Stimulated activated CD4-positive, alpha-beta T cell treated with anti-CD3 and anti-CD28 coated beads, Interleukin-2, amount 100 ng/mL, for 24 hours (primary cell): ENCODE measurements around the gene ZFX.
"Not testable (repeated sequence)": the region's sequence is repeated elsewhere in the genome, so short reads cannot be mapped to it uniquely, and the experiment has no call there.

Source experiments
- DNase-seq, 2 donors: peaks; one replicate each; pipeline ENCODE4 v3.0.0-alpha.2; 2020

Gene ZFX

GRCh38 chrX:24153178-24153795 is 3.8 kb downstream of the ZFX start:
- no peak for DNase-seq

- DNase-seq: no peak
Measured at GRCh38 chrX:24153796-24154189, 4.3 kb downstream of the ZFX start.

GRCh38 chrX:24154490-24155034 is 5.0 kb downstream of the ZFX start:
- no peak for DNase-seq

DNA sequence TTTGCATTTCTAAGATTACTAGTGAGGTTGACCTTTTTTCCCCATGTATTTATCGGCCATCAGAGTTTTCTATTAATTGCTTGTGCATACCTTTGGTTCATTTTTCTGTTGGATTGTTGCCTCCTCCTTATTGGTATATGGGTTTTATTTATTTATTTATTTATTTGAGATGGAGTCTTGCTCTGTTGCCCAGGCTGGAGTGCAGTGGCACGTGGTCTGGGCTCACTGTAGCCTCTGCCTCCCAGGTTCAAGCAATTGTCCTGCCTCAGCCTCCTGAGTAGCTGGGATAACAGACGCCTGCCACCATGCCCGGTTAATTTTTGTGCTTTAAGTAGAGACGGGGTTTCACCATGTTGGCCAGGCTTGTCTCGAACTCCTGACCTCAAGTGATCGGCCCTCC is 6.2 kb downstream of the ZFX start:
- not testable (repeated sequence) for DNase-seq

- DNase-seq: no peak
Measured at GRCh38 chrX:24156177-24156576, 6.6 kb downstream of the ZFX start.

DNA sequence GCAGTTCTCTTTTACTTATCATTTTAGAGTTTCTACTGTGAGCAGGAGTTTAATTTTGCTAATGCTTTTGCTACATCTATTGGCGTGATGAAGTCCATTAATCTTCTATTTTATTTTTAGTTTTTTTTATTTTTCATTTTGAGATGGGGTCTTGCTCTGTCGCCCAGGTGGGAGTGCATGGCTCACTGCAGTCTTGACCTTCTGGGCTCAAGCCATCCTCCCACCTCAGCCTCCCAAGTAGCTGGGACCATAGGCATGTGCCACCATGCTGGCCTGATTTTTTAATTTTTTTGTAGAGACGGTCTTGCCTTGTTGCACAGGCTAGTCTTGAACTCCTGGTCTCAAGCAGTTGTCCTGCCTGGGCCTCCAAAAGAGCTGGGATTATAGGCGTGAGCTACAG is 9.4 kb downstream of the ZFX start:
- DNase-seq: no peak

DNA sequence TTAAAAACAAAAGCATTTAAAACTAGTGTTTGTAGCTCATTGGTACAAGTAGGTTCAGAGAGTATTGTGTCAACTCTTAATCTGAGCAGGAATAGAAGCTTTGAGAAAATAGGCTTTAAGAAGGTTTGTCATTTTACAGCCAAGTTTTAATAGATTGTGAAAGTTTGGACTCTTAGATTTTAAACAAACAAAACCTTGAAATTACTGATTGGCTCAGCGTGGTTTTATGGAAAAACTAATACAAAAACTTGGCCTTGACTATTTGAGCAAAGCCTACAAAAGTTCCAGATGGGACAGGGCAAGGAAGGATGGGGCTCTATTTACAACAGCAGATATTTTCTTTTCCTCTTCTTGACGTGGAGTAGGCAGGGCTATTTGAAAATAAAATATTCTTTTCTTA is 16.5 kb downstream of the ZFX start:
- DNase-seq: no peak

GRCh38 chrX:24167719-24168472 is 18.4 kb downstream of the ZFX start:
- DNase-seq: no peak

- DNase-seq: no peak
Measured at GRCh38 chrX:24168807-24169206, 19.3 kb downstream of the ZFX start.

GRCh38 chrX:24169211-24169610 is 19.7 kb downstream of the ZFX start:
- no peak for DNase-seq

DNA sequence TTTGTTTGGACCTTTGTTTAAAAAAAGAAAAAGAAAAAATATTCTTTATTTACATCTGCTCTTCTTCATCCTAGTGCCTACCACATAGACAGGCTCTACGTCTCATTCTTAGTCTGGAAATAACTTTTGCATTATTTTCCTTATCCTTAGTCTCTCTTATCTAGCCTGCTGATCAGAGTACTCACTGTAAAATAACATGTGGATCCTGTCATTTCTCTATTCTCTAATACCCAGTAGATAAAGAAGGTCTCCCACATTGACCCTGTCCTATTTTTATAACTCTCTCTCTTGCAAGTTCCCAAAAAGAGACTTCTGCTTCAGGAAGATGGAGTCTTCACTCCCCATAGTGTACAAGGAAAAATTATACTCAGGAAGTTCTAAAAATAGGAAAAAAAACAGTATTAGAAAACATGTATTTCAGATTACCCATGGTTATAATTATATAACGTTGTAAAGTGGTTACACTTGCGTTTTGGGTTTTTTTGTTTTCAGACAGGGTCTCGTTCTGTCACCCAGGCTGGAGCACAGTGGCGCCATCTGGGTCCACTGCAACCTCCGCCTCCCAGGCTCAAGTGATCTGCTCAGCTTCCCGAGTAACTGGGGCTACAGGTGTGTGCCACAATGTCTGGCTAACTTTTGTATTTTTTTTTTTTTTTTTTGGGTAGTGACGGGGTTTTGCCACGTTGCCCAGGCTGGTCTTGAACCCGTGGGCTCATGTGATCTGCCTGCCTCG is 23.8 kb downstream of the ZFX start:
- no peak for DNase-seq

- DNase-seq: no peak
Measured at GRCh38 chrX:24175276-24175675, 25.7 kb downstream of the ZFX start.

- DNase-seq: no peak
Measured at GRCh38 chrX:24178441-24178840, 28.9 kb downstream of the ZFX start.

DNA sequence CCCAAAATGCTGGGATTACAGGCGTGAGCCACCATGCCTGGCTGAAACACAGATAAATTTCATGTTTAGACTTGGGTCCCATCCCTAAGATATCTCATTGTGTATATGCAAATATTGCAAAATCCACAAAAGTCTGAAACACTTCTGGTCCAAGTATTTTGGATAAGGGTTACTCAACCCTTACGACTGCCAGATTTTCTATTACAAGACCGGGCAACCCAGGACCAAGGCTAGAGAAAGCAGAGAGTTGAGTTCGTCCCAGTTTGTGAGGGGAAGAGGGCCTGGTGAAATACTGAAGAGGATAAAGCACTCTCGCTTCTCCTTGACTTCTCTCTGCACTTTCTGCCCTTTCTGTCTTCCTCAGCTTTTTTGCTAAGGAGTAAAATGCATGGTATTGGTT is 34.5 kb downstream of the ZFX start:
- DNase-seq: no peak

GRCh38 chrX:24186483-24186882 is 37.0 kb downstream of the ZFX start:
- no peak for DNase-seq

GRCh38 chrX:24186986-24187385 is 37.5 kb downstream of the ZFX start:
- DNase-seq: no peak

- no peak for DNase-seq
Measured at GRCh38 chrX:24189490-24189889, 40.0 kb downstream of the ZFX start.

DNA sequence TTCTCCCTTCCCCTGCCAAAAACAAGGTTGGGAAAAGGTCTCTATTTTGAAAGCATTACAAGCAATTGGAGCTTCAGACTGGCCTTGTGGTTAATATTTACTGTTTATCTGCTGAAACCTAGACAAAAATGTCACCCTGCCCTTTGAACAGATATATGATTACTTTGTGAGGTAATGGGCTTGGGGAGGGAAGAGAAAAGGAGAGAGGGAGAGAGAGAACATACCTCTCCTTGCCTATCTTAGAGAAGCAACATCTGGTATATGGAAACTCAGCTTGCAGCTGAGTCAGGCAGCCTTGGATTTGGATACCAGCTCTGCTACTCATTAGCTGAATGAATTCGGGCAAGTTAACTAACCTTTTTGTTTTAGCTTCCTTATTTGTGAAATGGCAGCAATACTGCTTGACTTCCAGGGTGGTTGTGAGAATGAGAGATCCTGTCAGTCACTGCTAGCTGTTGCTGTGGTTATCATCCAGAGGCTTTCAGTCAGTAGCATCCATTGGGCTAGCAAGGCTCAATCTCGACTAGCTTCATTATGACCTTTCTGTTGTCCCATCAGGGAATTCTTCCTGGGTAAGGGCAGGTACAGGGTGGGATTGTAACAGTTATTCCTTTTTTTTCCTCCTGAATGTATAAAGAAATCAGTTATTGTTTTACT is 41.1 kb downstream of the ZFX start:
- DNase-seq: no peak

DNA sequence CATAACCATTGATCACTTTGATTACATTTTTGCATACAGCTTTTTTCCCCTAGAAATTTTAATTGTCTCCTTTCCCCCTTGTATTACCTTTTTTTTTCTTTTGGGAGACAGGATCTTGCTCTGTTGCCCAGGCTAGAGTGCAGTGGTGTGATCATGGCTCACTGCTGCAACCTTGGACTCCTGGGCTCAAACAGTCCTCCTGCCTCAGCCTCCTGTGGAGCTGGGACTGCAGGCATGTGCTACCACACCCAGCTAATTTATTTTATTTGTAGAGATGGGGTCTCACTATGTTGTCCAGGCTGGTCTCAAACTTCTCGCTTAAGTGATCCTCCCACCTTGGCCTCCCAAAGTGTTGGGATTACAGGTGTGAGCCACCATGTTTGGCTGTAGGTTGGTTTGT is 47.0 kb downstream of the ZFX start:
- DNase-seq: no peak

DNA sequence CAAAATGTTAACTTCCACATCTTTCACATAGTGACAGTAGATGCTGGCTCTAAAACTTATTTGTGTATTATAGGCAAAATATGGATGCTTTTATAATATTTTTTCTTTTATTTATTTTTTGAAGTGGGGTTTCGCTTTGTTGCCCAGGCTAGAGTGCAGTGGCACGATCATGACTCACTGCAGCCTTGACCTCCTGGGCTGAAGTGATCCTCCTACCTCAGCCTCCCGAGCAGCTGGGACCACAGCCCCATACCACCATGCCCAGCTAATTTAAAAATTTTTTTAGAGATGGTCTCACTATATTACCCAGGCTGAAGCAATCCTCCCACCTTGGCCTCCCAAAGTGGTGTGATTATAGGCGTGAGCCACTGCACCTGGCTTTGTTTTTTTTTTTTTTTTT is 48.6 kb downstream of the ZFX start:
- DNase-seq: no peak

- no peak for DNase-seq
Measured at GRCh38 chrX:24200133-24200532, 50.6 kb downstream of the ZFX start.

GRCh38 chrX:24201216-24201615 is 51.7 kb downstream of the ZFX start:
- DNase-seq: no peak

DNA sequence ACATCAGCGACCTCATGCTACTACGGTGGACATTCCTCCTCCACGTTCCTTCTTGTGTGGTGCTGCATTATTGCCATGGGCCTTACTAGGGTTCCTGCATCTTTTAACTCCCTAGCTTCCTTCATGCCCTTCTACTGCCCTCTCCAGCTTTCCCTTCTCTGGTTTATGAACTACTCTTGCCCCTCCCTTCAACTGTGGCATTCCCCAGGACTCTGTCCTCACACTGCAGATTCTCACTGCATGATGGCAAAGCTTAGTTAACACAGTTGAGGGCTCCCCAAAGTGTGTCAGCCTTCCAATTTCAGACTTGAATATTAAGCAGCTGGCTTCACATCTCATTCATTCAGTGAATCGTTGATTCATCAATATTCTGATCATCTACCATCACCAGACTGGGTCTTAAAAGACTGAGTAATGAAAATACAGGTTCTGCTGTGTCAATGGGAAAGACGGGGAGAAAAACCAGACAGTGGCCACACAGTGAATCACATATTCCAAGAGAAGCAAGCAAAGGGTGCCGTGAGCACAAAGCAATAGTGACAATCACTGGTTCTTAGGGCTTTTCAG is 53.0 kb downstream of the ZFX start:
- DNase-seq: no peak
